CD4-positive, alpha-beta T cell treated with Interleukin-15 for 1 hour (primary cell): ENCODE data around the gene LY6G6F.
A peak's percentile ranks its signal among the peaks of the same experiment; 100 is the strongest.

Experiments used
- DNase-seq: peaks from one replicate; pipeline ENCODE4 v3.0.0-alpha.2; 2020

The LY6G6F gene, protein sequence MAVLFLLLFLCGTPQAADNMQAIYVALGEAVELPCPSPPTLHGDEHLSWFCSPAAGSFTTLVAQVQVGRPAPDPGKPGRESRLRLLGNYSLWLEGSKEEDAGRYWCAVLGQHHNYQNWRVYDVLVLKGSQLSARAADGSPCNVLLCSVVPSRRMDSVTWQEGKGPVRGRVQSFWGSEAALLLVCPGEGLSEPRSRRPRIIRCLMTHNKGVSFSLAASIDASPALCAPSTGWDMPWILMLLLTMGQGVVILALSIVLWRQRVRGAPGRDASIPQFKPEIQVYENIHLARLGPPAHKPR

DNA sequence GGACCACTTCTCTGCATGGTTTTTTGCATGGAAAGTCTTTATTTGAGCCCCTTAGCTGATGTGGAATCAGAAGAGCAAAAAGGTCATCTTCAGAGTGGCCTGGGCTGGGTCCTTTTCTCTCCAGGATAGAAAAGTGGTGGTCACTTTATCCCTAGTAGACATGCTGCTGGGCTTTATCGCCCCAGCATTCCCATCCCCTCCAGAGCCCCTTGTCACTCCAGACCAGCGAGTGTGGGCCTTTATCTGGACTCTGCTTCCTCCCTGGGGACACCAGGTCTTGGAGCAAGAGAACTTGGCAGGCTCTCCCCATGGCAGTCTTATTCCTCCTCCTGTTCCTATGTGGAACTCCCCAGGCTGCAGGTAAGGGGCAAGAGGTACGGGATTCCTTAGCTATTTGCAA is at the start of gene LY6G6F:
TSS of gene LY6G6F (plus strand) at position 268 of the 400 bp plus-strand sequence. CDS start at position 309, 41 bp downstream.
- no peak for DNase-seq

DNA sequence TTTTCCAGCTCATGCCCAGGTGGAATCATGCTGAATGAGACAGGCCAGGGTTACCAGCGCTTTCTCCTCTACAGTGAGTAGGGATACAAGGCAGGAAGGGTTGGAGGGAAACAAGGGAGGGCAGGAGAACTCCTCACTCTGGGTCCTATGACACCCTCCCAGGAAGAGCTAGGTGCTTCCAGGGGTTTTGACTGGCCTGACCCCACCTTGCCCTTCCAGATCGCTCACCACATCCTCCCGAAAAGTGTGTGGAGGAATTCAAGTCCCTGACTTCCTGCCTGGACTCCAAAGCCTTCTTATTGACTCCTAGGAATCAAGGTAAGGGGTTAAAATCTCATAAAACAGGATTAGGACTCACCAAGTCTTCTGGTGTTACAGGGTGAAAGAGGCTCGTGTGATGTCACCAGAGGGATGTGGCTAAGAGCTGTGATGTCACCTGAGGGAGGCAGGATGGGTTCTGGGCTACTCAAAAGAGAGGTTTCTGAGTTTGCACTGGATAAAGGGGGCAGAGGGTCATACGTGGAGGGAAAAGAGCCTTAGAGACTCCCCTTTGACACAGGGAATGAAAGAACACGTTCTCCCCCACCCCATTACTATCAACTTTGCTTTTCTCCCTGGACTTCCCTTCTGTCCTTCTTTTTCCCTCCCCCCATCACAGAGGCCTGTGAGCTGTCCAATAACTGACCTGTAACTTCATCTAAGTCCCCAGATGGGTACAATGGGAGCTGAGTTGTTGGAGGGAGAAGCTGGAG is 49.1 kb upstream of the LY6G6F start:
- no peak for DNase-seq

DNA sequence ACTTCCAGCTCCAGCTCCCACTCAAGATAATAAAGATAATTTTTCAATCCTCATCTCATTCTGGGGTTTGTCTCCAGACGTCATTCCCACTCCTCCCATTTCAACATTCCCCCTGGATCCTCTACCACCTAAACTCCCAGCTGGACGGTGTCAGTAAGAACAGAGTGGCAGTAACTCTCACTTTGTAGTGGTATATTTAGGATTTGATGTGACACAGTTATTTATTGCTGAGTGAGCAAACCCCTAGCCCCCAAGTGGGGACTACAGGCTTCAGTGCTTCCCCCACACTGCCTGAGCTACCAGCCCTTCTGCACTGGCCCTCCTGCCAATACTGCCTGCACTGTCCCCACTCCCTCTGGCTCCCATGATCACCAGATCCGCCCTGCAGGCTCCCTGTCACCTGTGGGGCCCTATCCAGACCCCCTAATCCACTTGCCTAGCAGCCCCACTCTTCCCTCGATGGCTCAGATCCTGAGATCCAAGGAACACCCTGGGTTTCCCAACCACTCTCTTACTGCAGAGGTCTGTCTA is 48.4 kb upstream of the LY6G6F start:
- no peak for DNase-seq

- DNase-seq = no peak
Measured at GRCh38 chr6:31658983-31659648, 47.5 kb upstream of the LY6G6F start.

GRCh38 chr6:31659649-31660380 is 46.9 kb upstream of the LY6G6F start:
- DNase-seq = peak; percentile 36

GRCh38 chr6:31660381-31661261 is 46.0 kb upstream of the LY6G6F start, which contains the start of gene C6orf47:
TSS of gene C6orf47 (minus strand) at chr6:31660778. CDS start at chr6:31659947, 831 bp downstream.
- peak; percentile 76 for DNase-seq

- no peak for DNase-seq
Measured at GRCh38 chr6:31661262-31662123, 45.2 kb upstream of the LY6G6F start.

DNA sequence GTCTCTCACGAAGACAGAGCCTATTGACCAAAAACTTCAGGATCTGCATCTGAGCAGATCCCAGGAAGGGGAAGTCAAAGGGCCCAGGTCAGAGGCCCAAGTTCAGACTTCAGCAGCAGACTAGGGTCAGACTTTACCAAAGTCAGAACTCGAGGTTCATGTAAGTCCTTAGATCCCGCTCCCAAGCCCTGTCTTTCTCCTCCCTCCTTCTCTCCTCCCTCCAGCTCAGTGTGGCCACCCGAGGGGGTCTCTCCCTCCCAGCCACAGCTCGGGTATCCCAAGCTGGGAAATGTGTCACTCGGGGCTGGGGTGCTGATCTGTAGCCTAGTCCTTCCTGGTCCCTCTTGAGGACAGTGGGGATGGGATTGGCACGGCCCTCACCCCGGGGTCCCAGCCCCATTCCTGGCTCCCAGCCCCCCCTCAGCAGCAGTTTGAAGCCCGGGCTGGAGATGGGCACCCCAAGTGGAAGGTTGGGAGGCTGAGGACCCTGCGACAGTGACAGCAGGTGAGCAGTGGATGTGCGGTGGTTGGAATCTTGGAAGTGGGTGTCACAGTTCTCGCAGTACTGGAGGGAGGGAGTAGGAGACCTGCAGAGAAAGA is 44.4 kb upstream of the LY6G6F start:
- DNase-seq = no peak

- DNase-seq = no peak
Measured at GRCh38 chr6:31663126-31663960, 43.3 kb upstream of the LY6G6F start.

DNA sequence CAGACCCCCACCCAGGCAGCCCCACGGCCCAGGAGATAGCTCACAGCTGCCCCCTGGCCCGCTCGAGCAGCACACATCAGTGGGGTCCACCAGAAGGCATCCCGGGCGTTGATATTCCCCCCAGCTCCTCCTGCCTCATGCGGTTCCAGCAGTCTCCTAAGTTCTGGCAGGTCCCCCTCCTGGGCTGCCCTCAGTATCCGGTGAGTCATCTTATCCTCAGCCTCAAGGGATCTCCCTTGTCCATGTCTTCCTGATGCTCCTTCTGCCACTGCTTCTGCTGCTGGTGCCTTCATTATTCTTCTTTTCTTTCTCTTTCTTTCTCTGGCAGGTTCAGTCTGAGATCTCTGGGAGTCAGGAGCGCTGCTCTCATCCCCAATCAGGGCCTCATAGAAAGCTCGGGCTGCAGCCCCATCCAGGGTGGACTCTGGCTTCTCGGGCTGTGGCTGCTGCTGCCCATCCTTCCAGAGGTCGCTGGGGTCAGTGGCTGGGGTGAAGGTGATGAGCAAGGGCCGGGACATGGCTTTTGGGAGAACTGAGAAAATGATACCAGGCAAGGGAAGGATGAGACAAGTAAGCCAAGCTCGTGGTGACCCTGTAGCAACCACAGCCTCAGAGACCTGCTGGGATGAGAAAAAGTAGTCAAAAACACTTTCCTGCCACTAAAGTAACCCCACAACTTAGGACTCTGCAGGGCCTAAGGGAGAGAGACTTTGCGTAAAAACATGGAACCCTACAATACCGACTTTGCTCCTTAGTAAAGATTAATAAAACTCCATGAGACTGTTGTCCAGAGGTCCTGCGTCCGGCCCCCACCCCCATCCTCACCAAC is 42.5 kb upstream of the LY6G6F start:
- no peak for DNase-seq

GRCh38 chr6:31664790-31665500 is 41.7 kb upstream of the LY6G6F start, which contains the start of gene GPANK1:
TSS of gene GPANK1 (minus strand) at chr6:31664997. CDS start at chr6:31664478, 519 bp downstream.
- peak; percentile 93 for DNase-seq

DNA sequence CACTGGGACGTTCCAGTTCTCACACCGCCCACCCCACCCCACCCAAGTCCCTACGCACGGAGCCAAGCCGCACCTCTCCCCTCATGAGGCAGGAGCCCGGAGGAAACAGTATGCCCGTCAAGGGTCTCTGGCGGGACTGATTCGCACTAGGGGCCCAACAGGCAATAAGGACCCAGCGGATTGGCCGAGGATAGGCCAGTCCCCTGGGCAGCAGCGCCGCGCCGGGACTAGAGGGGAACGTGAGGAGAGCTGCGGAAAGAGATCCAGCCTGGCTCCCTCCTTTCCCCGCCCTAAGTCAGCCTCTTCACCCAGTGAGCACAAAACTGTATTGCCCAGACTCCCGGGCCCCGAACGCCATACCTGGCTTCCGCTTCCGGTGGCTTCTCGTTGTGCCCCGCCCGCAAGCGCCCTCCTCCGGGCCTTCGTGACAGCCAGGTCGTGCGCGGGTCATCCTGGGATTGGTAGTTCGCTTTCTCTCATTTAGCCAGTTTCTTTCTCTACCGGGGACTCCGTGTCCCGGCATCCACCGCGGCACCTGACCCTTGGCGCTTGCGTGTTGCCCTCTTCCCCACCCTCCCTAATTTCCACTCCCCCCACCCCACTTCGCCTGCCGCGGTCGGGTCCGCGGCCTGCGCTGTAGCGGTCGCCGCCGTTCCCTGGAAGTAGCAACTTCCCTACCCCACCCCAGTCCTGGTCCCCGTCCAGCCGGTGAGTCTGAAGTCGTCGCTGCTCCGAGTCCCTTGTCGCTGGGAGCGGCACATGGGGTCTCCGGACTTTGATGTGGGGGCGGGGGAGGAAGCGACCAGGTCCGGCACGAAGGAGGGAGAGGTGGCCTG is 40.9 kb upstream of the LY6G6F start, which contains the start of gene CSNK2B:
TSS of gene CSNK2B (plus strand) at position 580 of the 836 bp plus-strand sequence. CDS start 752 bp downstream, outside the sequence.
- DNase-seq = peak; percentile 98

DNA sequence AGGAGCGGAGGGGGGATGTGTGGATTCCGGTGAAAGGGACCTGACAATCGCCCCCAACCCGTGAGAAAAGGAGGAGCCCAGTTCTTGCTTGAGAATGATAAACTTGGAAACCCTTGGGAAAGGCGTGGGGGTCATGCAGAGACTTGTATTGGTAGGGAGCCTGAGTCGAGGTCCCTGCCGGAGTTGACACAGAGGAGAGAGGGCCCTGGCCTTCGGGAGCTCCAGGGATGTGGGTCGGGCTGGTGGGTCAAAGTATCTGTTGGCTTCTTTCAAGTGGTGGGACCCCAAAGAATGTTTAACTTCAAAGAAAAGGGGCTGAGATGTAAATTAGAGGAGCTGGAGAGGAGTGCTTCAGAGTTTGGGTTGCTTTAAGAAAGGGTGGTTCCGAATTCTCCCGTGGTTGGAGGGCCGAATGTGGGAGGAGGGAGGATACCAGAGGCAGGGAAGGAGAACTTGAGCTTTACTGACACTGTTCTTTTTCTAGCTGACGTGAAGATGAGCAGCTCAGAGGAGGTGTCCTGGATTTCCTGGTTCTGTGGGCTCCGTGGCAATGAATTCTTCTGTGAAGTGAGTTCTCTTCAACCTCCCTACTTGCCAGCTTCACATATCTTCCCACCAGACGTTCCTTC is 40.2 kb upstream of the LY6G6F start:
- no peak for DNase-seq

DNA sequence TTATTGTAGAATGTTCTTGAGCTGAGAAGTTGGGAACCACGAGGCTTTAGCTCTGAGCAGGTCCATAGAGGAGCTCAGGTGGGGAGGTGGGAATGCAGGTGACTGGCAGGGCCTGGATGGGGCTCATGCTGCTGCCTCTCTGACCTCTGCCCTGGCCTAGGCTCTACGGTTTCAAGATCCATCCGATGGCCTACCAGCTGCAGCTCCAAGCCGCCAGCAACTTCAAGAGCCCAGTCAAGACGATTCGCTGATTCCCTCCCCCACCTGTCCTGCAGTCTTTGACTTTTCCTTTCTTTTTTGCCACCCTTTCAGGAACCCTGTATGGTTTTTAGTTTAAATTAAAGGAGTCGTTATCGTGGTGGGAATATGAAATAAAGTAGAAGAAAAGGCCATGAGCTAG is 37.0 kb upstream of the LY6G6F start, which contains the start of gene LY6G5B:
TSS of gene LY6G5B (plus strand) at position 301 of the 400 bp plus-strand sequence. CDS start 975 bp downstream, outside the sequence.
- no peak for DNase-seq

DNA sequence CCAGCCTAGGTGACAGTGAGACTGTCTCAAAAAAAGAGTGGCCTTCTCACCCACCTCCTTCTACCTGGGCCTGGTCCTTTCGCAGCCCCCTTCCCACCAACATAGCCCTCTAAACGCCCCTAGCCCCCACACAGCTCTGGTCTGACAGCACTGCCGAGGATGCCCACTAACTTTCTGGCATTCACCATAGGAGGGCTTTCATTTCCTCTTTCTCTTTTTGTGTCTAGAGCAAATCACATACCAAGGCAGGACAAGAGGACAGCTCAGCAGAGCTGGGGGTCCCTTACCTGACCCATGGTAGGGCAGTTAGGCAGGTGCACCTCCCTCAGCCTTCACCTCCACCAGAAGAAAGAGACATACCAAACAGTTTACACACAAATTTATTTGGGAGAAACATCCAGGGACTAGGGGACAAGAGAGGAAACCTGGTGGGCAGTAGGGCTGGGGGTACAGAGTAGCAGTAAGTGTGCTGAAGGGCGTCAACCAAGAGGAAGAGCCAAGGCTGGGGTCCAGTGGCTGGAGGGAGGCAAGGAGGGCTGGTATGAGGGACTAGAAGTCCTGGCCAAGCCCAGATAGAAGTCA is 30.3 kb upstream of the LY6G6F start:
- no peak for DNase-seq
